GM18907 (cell line): ENCODE data around the gene CSAG2.
"Not testable (repeated sequence)": the region's sequence is repeated elsewhere in the genome, so short reads cannot be mapped to it uniquely, and the experiment has no call there.

Experiments used
- ATAC-seq: cut with Tn5 transposase; IDR thresholded peaks from one replicate; pipeline ENCODE4 v1.9.1; 2021; ENCODE audit warnings: mild to moderate bottlenecking, moderate library complexity; ENCODE audit not compliant: unreplicated experiment

Gene CSAG2, protein sequence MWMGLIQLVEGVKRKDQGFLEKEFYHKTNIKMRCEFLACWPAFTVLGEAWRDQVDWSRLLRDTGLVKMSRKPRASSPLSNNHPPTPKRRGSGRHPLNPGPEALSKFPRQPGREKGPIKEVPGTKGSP

DNA sequence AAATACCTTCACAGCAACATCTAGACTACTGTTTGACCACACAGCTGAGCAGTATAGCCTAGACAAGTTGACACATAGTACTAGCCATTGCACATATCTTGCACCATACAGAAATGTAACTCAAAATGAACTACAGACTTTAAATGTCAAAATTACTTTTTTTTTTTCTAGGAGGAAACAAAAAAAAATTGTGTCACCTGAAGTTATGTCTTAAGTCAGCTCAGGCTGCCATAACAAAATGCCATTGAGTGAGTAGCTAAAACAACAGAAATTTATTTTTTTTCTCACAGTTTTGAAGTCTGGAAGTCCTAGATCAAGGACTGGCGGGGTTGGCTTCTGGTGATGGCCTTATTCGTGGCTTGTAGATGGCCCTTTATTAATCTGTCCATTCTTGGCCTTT, at the start of gene CSAG2:
Gene CSAG2 (minus strand): TSS at position 101 of the 400 bp plus-strand sequence. CDS start 161 bp downstream, outside the sequence.
- not testable (repeated sequence) for ATAC-seq

DNA sequence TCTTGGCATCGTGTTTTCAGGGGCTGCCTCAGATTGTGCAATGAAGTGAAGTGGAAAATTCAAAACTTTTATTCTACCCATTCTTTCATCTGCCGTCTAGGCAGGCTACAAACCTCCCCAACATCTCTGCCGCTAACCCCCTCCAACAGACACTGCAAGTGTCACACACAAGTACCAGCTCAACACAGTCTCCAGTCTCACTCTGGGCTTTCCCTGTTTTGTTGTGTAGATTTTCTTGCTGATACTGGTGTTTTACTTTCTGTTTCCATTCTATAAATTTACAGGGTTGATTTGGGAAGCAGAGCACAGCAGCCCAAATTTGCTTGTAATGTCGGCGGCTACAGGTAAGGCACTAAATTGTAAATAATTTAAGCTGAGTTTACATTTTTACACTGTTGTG, 45.8 kb upstream of the CSAG2 start:
- ATAC-seq = peak; percentile 66

DNA sequence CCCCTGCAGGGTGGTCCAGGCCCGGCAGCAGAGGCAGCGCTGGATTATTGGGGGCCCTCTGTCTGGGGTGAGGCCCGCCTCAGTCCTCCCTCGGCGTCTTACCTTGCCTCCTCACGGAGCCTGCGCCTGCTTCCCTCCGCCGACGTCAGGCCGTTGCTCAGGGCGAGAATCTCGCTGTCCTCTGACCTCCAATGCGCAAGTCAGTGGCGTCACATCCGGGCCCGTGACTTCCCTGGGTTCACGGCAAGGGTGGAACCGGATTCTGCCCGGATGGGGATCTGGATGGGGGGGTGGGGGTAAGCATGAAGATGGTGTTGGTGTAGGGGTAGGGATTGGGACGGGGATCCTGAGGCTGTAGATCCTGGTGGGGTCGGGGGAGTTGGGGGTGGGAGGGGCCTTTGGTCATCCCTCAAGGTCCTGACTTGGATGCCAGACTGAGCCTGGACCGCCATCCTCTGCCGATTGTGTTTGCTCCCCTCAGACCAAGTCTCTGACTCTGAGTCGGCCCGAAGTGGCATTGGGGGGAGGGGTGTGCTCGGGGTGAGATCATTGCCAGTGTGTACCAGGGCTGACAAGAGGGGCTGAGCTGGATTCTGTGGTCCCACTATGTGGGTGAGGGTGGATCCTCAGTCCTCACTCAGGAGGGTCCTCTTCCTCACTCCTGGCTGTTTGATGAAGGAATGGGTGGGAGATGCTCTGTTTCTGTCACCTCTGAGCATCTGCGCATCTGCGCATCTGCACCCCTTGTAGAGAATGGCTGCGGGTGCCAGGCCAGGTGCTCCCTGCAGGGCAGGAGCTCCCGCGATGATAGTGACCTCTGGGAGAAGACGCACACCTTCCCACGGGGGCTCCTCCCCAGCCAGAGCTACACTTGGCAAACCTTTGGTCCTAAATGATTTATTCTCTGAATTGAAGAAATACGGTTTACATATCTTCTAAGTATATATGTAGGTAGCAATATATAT, 44.9 kb upstream of the CSAG2 start, which contains the start of gene MAGEA2:
Gene MAGEA2 (minus strand): TSS at position 157 of the 965 bp plus-strand sequence. CDS start 2,479 bp downstream, outside the sequence.
- not testable (repeated sequence) for ATAC-seq

DNA sequence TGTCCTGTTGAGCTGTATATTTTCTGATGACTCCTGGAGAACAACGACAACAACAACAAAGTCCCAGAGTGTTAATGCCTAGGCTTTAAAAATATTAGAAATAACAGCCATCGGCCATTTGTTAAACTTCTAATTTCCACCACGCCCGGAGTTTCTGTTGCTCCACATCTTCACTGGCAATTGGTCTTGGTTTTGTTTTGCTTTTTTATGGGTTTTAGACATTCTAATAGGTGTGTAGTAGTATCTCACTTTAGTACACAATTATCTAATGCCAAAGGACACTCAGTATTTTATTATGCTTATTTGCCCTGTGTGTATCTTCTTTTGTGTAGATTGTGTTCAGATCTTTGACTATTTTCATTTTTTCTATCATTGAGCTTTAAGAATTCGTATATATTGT, 29.5 kb upstream of the CSAG2 start:
- no peak for ATAC-seq

DNA sequence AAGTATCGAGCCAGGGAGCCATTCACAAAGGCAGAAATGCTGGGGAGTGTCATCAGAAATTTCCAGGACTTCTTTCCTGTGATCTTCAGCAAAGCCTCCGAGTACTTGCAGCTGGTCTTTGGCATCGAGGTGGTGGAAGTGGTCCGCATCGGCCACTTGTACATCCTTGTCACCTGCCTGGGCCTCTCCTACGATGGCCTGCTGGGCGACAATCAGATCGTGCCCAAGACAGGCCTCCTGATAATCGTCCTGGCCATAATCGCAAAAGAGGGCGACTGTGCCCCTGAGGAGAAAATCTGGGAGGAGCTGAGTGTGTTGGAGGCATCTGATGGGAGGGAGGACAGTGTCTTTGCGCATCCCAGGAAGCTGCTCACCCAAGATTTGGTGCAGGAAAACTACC, 27.5 kb upstream of the CSAG2 start:
- ATAC-seq = not testable (repeated sequence)

DNA sequence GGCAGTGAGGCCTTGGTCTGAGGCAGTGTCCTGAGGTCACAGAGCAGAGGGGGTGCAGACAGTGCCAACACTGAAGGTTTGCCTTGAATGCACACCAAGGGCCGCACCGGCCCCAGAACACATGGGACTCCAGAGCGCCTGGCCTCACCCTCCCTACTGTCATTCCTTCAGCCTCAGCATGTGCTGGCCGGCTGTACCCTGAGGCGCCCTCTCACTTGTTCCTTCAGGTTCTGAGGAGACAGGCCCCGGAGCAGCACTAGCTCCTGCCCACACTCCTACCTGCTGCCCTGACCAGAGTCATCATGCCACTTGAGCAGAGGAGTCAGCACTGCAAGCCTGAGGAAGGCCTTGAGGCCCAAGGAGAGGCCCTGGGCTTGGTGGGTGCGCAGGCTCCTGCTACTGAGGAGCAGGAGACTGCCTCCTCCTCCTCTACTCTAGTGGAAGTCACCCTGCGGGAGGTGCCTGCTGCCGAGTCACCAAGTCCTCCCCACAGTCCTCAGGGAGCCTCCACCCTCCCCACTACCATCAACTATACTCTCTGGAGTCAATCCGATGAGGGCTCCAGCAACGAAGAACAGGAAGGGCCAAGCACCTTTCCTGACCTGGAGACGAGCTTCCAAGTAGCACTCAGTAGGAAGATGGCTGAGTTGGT, 26.9 kb upstream of the CSAG2 start:
- no peak for ATAC-seq

DNA sequence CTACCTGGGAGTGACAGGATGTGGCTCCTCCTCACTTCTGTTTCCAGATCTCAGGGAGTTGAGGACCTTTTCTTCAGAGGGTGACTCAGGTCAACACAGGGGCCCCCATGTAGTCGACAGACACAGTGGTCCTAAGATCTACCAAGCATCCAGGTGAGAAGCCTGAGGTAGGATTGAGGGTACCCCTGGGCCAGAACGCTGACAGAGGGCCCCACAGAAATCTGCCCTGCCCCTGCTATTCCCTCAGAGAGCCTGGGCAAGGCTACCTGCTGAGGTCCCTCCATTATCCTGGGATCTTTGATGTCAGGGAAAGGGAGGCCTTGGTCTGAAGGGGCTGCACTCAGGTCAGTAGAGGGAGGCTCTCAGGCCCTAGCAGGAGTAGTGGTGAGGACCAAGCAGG, 26.0 kb upstream of the CSAG2 start:
- no peak for ATAC-seq

DNA sequence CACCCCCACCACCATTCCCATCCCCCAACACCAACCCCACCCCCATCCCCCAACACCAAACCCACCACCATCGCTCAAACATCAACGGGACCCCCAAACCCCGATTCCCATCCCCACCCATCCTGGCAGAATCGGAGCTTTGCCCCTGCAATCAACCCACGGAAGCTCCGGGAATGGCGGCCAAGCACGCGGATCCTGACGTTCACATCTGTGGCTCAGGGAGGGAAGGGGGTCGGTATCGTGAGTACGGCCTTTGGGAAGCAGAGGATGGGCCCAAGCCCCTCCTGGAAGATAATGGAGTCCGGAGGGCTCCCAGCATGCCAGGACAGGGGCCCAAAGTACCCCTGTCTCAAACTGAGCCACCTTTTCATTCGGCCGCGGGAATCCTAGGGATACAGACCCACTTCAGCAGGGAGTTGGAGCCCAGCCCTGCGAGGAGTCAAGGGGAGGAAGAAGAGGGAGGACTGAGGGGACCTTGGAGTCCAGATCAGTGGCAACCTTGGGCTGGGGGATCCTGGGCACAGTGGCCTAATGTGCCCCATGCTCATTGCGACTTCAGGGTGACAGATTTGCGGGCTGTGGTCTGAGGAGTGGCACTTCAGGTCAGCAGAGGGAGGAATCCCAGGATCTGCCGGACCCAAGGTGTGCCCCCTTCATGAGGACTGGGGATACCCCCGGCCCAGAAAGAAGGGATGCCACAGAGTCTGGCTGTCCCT, 25.2 kb upstream of the CSAG2 start:
- ATAC-seq = not testable (repeated sequence)

DNA sequence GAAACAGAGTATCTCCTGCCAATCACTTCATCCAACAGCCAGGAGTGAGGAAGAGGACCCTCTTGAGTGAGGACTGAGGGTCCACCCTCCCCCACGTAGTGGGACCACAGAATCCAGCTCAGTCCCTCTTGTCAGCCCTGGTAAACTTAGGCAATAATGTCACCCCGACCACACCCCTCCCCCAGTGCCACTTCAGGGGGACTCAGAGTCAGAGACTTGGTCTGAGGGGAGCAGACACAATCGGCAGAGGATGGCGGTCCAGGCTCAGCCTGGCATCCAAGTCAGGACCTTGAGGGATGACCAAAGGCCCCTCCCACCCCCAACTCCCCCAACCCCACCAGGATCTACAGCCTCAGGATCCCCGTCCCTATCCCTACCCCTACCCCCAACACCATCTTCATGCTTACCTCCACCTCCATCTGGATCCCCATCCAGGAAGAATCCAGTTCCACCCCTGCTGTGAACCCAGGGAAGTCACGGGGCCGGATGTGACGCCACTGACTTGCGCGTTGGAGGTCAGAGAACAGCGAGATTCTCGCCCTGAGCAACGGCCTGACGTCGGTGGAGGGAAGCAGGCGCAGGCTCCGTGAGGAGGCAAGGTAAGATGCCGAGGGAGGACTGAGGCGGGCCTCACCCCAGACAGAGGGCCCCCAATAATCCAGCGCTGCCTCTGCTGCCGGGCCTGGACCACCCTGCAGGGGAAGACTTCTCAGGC, 24.3 kb upstream of the CSAG2 start, which contains the start of the genes CSAG1 and MAGEA12:
Gene CSAG1 (minus strand): TSS at position 461 of the 715 bp plus-strand sequence. CDS start 1,261 bp downstream, outside the sequence.
Gene MAGEA12 (plus strand): TSS at position 497 of the 715 bp plus-strand sequence. CDS start 2,405 bp downstream, outside the sequence.
- ATAC-seq = no peak

DNA sequence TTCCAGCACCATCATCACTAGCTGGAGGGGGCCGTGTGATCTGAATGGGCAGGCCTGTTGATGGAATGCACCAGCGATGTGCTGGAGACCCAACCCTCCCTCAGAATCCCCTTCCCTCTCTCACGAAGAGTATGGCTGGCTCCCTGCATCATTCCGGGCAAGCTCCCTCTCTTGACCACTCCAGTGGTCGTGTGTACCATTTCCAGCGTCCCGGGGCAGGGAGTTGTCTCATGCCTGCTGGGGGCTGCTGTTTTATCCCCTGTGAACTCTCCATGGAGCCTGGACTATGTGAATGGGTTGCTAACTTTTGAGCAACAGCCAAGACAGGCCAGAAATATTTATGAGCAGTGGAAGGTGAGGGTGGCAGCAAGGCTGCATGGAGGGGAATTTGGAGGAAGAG, 16.3 kb upstream of the CSAG2 start:
- ATAC-seq = no peak

DNA sequence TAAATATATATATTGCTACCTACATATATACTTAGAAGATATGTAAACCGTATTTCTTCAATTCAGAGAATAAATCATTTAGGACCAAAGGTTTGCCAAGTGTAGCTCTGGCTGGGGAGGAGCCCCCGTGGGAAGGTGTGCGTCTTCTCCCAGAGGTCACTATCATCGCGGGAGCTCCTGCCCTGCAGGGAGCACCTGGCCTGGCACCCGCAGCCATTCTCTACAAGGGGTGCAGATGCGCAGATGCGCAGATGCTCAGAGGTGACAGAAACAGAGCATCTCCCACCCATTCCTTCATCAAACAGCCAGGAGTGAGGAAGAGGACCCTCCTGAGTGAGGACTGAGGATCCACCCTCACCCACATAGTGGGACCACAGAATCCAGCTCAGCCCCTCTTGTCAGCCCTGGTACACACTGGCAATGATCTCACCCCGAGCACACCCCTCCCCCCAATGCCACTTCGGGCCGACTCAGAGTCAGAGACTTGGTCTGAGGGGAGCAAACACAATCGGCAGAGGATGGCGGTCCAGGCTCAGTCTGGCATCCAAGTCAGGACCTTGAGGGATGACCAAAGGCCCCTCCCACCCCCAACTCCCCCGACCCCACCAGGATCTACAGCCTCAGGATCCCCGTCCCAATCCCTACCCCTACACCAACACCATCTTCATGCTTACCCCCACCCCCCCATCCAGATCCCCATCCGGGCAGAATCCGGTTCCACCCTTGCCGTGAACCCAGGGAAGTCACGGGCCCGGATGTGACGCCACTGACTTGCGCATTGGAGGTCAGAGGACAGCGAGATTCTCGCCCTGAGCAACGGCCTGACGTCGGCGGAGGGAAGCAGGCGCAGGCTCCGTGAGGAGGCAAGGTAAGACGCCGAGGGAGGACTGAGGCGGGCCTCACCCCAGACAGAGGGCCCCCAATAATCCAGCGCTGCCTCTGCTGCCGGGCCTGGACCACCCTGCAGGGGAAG, 5.0 kb upstream of the CSAG2 start, which contains the start of gene MAGEA2B:
Gene MAGEA2B (plus strand): TSS at position 814 of the 973 bp plus-strand sequence. CDS start 2,479 bp downstream, outside the sequence.
- not testable (repeated sequence) for ATAC-seq

DNA sequence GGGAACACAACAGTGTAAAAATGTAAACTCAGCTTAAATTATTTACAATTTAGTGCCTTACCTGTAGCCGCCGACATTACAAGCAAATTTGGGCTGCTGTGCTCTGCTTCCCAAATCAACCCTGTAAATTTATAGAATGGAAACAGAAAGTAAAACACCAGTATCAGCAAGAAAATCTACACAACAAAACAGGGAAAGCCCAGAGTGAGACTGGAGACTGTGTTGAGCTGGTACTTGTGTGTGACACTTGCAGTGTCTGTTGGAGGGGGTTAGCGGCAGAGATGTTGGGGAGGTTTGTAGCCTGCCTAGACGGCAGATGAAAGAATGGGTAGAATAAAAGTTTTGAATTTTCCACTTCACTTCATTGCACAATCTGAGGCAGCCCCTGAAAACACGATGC, 4.1 kb upstream of the CSAG2 start:
- ATAC-seq = peak; percentile 67

DNA sequence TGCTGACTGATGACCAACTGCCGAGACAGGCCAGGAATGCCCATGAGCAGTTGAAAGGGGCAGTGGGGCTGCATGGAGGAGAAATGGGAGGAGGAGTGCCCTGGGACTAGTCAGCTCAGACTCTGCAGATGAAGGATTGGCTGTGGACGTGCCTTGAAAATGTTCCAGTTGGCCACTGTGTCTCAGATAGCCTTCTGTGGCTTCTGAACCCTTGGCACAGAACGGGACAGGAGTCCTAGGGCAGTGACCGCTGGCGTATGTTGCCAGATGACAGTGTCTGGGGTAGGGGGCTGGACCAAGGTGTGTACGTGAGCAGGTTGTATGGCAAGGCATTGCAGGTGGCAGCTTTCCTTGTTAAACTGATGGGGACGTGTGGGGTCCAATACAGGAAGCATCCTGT, 2.6 kb downstream of the CSAG2 start:
- not testable (repeated sequence) for ATAC-seq

DNA sequence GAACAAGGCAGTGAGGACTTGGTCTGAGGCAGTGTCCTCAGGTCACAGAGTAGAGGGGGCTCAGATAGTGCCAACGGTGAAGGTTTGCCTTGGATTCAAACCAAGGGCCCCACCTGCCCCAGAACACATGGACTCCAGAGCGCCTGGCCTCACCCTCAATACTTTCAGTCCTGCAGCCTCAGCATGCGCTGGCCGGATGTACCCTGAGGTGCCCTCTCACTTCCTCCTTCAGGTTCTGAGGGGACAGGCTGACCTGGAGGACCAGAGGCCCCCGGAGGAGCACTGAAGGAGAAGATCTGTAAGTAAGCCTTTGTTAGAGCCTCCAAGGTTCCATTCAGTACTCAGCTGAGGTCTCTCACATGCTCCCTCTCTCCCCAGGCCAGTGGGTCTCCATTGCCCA, 8.7 kb downstream of the CSAG2 start:
- ATAC-seq = not testable (repeated sequence)

DNA sequence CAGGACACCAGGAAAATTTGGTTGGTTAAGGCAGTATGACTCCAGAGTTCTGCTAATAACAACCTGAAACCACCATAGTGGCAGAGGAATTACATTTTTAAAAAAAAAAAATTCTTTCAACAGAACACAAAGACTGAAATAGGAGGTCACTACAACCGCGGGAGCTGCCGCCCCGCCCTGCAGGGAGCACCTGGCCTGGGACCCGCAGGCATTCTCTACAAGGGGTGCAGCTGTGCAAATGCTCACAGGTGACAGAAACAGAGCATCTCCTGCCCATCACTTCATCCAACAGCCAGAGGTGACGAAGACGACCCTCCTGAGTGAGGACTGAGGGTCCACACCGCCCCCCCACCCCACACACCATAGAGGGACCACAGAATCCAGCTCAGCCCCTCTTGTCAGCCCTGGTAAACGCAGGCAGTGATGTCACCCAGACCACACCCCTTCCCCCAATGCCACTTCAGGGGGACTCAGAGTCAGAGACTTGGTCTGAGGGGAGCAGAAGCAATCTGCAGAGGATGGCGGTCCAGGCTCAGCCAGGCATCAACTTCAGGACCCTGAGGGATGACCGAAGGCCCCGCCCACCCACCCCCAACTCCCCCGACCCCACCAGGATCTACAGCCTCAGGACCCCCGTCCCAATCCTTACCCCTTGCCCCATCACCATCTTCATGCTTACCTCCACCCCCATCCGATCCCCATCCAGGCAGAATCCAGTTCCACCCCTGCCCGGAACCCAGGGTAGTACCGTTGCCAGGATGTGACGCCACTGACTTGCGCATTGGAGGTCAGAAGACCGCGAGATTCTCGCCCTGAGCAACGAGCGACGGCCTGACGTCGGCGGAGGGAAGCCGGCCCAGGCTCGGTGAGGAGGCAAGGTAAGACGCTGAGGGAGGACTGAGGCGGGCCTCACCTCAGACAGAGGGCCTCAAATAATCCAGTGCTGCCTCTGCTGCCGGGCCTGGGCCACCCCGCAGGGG, 10.8 kb downstream of the CSAG2 start, which contains the start of gene MAGEA3:
Gene MAGEA3 (plus strand): TSS at position 843 of the 980 bp plus-strand sequence. CDS start 2,039 bp downstream, outside the sequence.
- ATAC-seq = not testable (repeated sequence)

DNA sequence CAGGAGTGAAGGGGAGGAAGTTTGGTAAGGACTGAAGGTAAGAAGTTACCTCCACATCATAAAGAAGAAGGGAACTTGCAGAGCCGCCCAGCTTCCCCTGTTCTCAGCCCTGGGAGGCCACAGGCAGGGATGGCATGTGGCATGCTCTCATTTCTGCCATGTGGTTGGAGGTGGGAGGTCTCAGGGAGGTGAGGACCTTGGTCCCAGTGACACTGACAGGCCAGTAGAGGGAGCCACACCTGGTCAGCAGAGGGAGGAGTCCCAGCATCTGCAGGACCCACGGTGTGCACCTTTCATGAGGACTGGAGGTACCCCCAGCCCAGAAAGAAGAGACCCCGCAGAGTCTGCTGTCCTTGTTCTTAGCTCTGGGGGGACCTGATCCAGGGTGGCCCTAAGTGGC, 28.1 kb downstream of the CSAG2 start:
- ATAC-seq = peak; percentile 92

DNA sequence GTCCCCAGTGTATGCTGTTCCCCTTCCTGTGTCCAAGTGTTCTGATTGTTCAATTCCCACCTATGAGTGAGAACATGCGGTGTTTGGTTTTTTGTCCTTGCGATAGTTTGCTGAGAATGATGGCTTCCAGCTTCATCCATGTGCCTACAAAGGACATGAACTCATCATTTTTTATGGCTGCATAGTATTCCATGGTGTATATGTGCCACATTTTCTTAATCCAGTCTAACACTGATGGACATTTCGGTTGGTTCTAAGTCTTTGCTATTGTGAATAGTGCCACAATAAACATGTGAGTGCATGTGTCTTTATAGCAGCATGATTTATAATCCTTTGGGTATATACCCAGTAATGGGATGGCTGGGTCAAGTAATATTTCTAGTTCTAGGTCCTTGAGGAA, 34.4 kb downstream of the CSAG2 start:
- ATAC-seq = not testable (repeated sequence)
